A673 (cell line): ENCODE results near the gene BTLA.

Experiments
- EZH2 ChIP-seq: fragments of 200-600 bp; sonication (generic); IDR thresholded peaks from 2 replicates; pipeline ENCODE4 v1.6.1; 2017; ENCODE audit warnings: borderline replicate concordance, low read depth, mild to moderate bottlenecking, mixed read lengths, antibody characterized with exemption, low read length; ENCODE audit not compliant: poor library complexity, severe bottlenecking
- TF ChIP-seq, protein P1 (sequence below): fragments of 300-800, 200-600 bp; sonication (generic); conservative IDR thresholded peaks from 2 replicates; pipeline ENCODE4 v1.5.1; 2017; ENCODE audit warnings: low read depth, mild to moderate bottlenecking, antibody characterized with exemption, low read length, moderate library complexity, mixed read lengths

DNA sequence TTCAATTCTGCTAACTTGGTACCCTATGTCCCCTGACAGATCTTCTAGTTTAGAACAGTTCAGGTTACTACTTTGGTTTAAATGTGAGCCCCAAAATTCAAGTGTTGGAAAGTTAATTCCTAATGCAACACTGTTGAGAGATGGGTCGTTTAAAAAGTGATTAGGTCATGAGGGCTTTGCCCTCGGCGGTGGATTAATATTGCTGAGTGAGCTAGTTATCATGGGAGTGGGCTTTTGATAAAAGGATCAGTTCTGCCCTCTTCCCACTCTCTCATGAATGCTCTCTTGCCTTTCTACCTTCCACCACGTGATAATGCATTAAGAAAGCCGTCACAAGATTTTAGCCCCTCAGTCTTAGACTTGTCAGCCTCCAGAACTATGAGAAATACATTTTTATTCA lies 72.1 kb downstream of the BTLA start:
- no peak for TF ChIP-seq EZH2
- TF ChIP-seq, protein P1, sequence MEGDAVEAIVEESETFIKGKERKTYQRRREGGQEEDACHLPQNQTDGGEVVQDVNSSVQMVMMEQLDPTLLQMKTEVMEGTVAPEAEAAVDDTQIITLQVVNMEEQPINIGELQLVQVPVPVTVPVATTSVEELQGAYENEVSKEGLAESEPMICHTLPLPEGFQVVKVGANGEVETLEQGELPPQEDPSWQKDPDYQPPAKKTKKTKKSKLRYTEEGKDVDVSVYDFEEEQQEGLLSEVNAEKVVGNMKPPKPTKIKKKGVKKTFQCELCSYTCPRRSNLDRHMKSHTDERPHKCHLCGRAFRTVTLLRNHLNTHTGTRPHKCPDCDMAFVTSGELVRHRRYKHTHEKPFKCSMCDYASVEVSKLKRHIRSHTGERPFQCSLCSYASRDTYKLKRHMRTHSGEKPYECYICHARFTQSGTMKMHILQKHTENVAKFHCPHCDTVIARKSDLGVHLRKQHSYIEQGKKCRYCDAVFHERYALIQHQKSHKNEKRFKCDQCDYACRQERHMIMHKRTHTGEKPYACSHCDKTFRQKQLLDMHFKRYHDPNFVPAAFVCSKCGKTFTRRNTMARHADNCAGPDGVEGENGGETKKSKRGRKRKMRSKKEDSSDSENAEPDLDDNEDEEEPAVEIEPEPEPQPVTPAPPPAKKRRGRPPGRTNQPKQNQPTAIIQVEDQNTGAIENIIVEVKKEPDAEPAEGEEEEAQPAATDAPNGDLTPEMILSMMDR: no peak
